Measurements from ENCODE around the gene RAD18. TPM values are rescaled to one million over a fixed set of nuclear protein-coding genes. Genes with fewer than 3 reads are reported as not detected.

Gene RAD18
- total RNA-seq, 1 experiment from 2014 or later: 13.6 TPM

DNA sequence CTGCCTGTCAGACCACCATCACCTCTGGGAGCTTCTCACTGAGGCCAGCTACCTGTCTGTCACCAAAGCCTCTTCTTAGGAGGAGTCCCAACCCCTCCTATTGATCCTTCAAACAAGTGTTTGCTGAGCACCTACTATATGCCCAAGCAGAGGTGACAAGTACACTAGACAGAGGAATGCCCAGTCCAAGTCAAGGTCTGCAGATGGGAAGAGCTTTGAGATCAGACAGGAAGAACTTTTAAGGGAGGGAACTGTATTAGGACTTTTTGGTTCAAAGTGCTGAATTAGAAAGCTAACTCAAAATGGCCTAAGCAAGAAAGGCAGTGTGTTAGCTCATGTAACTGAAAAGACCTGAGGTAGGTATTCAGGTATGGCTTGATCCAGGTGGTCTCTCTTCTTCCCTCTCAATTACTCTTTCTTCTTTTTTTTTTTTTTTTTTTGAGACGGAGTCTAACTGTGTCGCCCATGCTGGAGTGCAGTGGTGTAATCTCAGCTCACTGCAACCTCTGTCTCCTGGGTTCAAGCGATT, 3.6 kb upstream of the RAD18 start:
- DNase-seq (ENCODE audit: extremely low read depth, low read depth): no peak

DNA sequence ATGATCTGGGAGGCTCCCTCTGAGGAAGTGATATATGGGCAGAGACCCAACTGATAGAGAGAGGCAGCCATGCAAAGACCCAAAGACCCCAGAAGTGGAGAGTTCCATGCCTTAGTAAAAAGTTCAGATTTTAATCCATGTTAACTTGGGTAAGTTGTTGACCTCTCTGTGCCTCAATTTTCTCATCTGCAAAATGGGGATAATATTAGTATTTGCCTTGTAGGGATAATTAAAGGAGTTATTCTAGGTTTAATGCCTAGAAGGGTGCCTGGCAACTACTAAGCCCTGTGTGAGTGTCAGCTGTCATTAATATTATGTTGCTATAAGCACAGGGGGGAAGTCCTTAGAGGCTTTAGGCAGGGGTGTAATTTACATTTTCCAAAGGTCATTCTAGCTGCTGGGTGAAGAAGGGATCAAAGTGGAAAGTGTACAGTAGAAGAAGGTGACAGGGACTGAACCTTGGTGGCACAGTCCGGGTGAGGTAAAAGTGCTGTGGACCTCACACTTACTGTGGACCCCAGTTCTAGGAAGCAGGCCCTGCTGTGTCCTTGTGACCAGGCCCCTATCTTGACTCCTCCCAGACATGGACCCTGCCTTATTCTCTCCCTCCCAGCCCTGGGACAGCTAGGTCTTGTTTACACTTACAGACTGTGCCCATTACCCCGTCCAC, 3.0 kb upstream of the RAD18 start:
- DNase-seq (ENCODE audit: extremely low read depth, low read depth): no peak

DNA sequence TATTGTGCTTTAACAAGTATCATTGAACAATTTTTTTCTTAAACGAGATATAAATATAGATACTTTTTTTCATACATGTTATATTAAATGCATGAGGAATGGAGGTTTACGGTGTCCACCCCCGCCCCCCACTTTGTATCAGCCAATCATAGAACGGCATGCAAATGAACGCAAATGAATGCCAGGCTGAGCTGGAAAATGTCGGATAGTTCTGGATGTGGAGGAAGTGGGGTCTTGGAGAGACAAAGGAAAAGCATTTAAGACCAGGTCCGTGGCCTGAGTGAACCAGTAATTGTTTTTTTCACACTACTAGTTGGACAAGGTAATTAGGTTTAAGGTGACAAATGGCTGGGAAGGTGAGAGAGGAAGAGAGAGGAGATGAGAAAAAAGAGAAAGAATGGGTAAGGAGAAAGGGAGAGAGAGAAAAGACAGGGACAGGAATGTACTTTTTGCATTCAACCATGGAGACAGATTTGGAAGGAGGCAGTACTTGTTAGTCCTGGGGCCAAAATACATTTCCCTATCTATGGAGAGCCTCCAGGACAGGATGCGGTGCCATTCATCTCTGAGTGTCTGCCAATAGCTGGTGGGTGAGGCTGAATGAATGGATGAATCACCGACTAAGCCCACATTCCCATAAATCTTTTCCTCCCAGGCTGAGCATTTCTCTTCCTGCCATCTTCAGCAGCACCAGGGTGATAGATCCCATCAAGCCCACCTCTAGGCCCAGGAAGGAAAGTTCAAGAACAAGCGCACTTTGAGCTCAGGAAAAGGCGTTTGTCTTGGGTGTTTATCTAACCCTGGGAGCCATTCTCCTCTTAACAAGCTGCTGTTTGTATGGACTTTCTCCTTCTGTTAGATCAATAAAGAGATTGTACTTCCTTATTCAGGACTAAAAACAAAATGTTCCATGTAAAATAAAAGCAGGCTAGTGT, 1.4 kb upstream of the RAD18 start:
- DNase-seq (ENCODE audit: extremely low read depth, low read depth): no peak

DNA sequence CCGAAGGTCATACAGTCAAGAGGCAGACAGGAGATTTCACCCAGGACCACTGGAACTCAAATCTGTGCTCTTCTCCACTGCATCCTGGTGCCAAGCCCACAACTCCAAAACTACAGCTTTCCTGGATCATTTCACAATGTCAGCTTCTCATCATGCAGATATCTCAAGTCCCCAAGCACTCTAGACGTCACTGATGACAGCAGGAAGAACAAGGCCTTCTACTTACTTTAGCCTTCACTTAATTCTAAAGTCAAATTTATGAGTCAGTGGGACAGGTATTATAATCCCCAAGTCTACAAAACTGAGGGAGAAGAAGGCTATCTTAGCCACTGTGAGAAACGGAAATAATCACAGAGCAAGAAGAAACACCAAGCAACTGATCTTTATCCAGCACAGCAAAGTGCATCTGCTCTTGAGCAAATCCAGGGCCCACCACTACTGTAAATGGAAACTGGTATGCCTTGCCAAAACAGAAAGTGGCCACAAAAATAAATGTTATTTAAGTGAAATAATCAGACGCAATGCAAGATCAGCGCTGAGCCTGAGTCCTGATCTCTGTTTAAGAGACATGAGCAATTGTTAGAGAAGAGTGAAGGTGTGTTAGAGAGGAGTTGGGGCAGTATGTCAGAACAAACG, 928 bp downstream of the RAD18 start:
- no peak for DNase-seq (ENCODE audit: extremely low read depth, low read depth)

DNA sequence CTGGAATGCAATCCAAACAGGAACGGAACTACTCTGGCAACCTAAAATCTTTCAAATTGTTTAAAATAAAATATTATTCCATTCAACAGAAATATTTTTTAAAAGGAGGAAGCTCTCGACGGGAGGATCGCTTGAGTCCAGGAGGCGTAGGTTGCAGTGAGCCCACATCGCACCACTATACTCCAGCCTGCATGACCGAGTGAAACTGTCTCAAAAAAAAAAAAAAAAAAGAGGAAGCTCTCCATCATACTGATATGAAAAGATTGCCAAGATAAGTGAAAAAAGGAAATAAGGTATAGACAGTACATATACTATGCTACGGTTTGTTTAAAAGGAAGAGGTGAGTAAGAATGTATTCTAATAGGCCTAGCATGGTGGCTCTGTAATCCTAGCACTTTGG, 3.6 kb downstream of the RAD18 start:
- DNase-seq (ENCODE audit: extremely low read depth, low read depth): no peak

DNA sequence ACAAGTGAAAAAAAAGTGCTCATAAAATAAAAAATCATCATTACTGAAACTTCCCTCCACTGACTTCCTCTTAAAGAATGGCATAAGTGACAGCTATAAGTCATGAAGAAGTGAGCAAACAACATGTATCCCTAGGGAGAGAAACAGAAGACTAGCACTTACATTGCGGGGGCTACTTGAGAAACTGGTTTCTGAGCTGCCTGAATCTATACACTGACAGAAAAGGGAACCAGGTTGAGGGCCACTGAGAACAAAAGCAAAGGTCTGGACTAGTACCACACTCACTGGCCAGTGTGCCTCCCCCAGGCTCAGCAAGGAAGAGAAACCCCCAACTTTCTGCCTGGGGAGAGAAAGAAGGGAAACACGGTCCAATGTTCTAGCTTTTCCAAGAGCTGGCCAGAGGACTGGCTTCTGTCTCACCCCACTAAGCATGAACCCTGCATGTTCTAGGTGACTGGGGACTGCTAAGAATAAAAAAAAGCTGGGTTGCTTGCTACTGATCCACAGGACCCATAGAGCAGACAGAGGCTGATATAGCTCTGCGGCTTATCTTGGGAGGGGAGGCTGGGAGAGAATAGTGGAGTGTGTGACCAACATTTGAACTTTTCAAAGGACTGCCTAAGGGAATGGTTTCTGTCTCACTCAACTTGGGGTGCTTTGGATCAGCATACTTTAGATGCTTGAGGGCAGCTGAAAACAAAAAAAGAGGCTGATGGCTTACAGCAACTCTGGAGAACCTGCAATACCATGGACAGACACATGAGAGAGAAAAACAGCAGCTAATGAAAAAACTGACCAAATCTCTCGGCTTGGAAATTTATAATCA, 8.1 kb downstream of the RAD18 start:
- no peak for DNase-seq (ENCODE audit: extremely low read depth, low read depth)

DNA sequence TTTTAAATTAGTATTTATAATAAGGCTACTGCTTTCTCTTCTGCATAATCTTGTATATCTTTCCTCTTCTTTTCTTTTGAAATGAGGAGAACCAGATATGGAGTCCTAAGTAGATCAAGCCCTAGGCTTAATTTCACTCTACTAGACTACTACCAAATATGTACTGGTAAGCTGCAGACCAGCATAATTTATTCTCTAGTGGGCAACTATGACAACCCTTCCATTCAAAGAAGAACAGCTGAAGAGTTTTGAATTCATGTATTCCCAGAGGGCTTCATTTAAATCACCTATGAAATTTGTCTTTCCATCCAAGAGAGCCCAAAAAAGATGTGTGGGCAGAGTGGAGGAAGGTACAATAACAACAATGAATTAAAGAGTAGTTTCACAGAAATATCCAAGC, 10.0 kb downstream of the RAD18 start:
- no peak for DNase-seq (ENCODE audit: extremely low read depth, low read depth)

DNA sequence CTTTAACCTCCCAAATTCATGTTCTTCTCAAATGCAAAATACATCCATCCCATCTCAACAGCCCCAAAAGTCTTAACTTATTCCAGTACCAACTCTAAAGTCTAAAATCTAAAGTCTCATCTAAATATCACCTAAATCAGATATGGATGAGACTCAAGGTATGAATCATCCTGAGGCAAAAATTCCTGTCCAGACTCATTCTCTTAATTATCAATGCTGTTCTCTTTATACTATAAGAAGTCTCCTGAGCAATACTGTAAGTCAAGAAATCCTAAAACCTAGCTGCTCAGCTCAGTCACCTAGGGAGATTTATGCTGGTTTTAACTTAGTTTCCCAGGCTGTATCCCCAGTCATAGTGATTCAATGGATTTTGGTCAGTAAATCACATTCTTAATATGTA, 11.1 kb downstream of the RAD18 start:
- DNase-seq (ENCODE audit: extremely low read depth, low read depth): no peak

DNA sequence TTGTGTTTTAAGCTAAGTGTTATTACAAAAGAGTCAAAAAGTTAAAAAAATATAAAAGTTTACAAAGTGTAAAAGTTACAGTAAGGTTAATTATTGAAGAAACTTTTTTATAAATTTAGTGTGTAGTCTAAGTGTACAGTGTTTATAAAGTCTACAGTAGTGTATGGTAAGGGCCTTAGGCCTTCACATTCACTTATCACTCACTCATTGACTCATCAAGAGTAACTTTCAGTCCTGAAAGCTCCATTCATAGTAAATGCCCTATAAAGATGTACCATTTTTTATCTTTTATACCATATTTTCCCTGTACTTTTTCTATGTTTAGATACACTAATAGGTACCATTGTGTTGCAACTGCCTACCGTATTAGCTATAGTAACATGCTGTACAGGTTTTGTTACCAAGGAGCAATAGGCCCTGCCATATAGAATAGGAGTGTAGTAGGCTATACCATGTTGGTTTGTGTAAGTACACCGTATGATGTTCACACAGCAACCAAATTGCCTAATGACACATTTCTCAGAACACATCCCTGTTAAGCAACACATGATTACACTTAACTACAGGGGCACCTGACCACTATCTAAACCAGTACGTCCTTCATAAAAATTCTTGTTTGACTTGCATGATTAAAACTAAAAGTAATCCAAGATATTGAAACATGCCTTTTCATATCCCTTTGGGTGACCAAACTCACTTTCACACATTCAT, 17.2 kb downstream of the RAD18 start:
- DNase-seq (ENCODE audit: extremely low read depth, low read depth): no peak

DNA sequence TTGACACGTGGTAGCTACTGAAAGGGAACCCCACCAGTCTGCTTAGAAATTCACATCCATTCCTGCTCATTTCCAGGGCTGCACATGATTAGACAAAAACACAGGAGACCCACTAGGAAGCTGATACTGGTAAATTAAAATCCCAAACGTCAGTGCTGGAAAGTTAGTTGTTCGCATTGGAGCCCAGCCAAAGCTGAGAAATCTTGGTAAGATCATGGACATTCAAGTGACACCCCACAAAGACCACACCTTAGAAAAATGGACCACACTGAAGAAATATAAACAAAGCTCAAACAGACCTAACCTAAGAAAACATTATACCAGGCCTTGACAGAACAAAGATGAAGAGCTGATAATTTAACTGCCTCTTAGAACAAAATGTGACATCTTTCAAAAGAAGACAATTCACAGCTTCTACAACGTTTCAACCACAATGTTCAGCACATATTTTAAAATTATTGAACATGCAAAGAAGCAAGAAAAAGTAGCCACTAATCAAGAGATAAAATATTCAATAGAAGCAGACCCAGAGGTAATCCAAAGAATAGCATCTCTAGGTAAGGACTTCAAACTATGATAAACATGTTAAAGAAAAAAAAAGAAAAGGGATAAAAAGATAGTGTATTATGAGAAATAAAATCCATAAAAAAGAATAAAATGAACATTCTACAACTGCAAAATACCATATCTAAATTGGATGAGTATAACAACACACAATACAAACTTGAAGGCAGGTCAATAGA, 20.4 kb downstream of the RAD18 start:
- DNase-seq (ENCODE audit: extremely low read depth, low read depth): no peak

DNA sequence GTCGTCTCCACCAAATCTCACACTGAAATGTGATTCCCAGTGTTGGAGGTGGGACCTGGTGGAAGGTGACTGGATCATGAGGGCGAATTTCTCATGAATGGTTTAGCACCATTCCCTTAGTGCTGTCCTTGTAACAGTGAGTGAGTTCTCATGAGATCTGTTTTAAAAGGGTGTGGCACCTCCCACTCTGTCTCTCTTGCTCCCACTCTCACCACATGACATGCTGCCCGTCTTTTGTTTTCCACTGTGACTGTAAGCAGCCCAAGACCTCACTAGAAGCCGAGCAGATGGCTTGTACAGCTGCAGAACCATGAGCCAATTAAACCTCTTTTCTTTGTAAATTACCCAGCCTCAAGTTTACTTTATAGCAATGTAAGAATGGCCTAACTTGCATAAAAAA, 21.2 kb downstream of the RAD18 start:
- no peak for DNase-seq (ENCODE audit: extremely low read depth, low read depth)

DNA sequence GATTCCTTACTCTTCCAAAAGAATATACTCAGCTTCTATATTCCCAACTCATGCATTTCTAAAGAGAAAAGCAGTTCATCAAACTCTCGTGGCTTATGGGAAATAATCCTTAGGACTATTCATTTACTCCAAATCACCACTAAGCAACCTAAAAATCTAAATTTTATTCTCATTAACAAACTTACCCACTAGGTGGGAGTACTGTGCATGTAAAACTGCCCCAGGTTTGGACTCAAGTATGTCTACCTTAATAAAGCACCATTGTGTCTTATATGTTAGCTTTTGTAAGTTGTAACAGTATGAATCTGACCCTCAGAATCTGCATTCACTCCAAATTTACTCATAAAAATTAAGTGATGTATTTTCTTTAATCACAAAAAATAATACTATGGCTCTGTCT, 25.3 kb downstream of the RAD18 start:
- DNase-seq (ENCODE audit: extremely low read depth, low read depth): no peak

DNA sequence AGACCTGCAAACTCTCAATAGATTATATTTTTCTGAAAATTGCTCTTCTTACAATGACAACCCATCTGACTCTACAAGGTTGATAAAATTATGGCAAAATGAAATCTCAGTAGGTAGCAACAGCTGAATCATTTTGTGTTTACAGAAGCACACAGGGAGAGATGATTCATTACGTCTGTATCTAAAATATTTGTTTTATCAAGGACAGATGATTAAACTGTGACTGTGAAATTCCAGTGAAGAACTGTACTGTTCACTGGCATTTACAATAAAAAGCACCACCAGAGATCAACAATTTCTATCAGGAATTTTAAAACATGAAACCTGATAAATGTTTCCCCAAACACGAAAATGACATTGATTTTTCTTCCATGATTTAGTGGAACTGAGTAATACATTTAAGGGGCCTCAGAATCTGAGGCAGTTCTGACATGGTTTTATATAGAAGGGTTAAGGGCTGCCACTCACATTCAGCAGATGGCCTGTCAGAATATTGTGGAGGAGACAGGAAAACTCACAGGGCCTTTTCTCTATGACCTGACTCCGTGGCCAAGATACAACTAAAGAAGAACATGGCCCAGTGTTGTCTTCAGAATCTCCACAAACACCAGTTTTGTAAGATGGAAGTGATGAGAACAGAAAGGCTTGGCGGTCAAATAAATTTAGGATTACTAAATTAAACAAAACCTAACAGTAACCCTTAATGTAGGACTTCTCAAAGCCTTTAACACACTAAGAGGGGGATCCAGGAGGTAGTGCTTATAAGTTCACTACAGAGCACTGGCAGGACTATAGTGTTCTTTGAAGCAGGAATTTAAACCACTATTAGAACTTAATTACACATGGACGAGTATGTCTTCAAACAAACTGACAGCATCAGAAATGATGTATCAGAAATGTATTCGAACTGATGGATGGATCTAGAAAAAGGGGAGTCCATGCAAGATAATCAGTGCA, 25.9 kb downstream of the RAD18 start:
- peak; percentile 43 for DNase-seq (ENCODE audit: extremely low read depth, low read depth)

DNA sequence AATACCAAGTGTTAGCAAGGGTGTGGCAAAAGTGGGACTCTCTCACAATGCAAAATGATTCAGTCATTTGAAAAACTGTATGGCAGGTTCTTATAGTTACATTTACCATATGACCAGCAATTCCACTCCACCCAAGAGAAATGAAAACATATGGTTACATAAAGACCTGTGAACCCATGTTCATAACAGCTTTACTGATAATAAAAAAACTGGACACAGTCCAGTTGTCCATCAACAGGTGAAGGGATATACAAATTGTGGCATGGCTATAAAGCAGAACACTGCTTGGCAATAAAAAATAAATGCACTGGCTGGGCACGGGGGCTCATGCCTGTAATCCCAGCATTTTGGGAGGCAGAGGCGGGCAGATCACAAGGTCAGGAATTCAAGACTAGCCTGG, 30.8 kb downstream of the RAD18 start:
- no peak for DNase-seq (ENCODE audit: extremely low read depth, low read depth)

DNA sequence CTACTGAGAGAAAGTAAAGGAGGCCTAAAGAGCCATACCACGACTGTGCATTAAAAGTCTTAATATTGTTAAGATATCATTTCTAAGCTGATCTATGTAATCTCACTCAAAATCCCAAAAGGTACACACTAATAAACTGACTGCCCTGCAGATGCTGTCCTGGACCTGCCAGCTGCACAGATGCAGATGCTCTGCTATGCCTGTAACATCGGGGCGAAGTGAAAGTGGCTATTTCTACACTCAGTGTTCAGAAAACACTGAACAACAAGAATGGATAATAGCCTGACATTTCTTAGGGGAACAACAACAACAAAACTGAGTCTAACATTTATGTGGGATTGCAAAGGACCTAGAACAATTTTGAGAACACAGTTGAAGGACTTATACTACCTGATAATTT, 31.9 kb downstream of the RAD18 start:
- peak; percentile 5 for DNase-seq (ENCODE audit: extremely low read depth, low read depth)

DNA sequence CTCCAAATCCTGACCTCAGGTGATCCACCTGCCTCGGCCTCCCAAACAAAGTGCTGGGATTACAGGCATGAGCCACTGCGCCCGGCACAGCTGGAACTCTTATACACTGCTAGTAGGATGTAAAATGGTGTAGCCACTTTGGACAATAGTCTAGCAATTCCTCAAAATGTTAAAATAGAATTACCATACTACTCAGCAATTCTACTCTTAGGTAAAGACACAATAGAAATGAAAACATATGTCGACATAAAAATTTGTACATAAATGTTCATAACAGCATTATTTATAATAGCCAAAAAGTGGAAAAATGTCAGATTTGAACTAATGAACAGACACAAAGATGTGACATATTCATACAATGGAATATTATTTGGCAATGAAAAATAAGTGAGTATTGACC, 33.4 kb downstream of the RAD18 start:
- no peak for DNase-seq (ENCODE audit: extremely low read depth, low read depth)

DNA sequence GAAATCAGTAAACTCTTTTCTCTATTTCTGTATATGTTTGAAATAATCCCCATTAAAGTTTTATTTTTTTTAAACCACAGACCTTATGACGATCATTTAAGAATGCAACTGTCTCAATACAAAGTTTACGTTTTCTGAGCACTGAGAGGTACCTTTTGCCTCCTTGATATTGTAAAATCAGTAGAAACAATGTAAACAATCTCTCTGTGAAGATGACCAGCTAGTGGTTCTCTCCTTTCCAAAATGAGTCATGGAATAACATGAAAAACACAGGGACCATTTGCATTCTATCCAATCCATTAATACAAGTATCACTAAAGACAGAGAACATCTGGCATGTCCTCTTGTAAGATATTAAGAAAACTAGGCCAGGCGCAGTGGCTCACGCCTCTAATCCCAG, 48.8 kb downstream of the RAD18 start:
- no peak for DNase-seq (ENCODE audit: extremely low read depth, low read depth)

DNA sequence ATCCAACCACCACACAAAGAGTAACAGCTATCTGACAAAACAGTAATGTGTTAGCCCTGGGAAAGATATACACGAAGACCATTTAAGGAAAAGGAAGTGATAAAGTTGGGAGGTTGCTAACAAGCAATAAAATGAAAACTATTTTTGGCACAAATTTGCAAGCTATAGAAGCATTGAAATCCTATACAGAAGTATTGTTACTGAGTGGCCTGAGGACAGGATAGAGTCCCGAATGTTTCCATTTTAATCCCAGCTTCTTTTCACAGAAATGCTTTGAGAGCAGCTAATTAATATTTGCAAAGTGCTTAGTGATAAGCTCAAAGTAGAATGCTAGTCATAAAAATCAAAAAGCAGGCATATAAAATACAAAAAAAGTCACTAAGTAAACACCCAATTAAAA, 51.5 kb downstream of the RAD18 start:
- DNase-seq (ENCODE audit: extremely low read depth, low read depth): no peak
